Endothelial cell (in vitro differentiated cells): Measurements from ENCODE around the gene STIP1. TPM values are rescaled to one million over a fixed set of nuclear protein-coding genes. Genes with fewer than 3 reads are reported as not detected.
A peak's percentile ranks its signal among the peaks of the same experiment; 100 is the strongest.

Experiments
- DNase-seq: peaks from one replicate; pipeline ENCODE4 v3.0.0; 2021; ENCODE audit warnings: low spot score
- H3K27ac Mint-ChIP-seq: one replicate; pipeline ENCODE4 v1.8.0; 2021; ENCODE audit warnings: mixed read lengths, inconsistent platforms; ENCODE audit not compliant: unreplicated experiment
- H3K27me3 Mint-ChIP-seq: one replicate; pipeline ENCODE4 v1.8.0; 2021; ENCODE audit warnings: mild to moderate bottlenecking, moderate library complexity, mixed read lengths, inconsistent platforms; ENCODE audit not compliant: unreplicated experiment
- H3K36me3 Mint-ChIP-seq: one replicate; pipeline ENCODE4 v1.8.0; 2021; ENCODE audit warnings: mild to moderate bottlenecking, low read depth, mixed read lengths, inconsistent platforms; ENCODE audit not compliant: unreplicated experiment
- H3K4me1 Mint-ChIP-seq: one replicate; pipeline ENCODE4 v1.8.0; 2021; ENCODE audit warnings: mild to moderate bottlenecking, mixed read lengths, inconsistent platforms; ENCODE audit not compliant: unreplicated experiment
- H3K4me3 Mint-ChIP-seq: one replicate; pipeline ENCODE4 v1.8.0; 2021; ENCODE audit warnings: mild to moderate bottlenecking, mixed read lengths, inconsistent platforms; ENCODE audit not compliant: unreplicated experiment
- H3K9me3 Mint-ChIP-seq: one replicate; pipeline ENCODE4 v1.8.0; 2021; ENCODE audit warnings: mixed read lengths, inconsistent platforms; ENCODE audit not compliant: unreplicated experiment
- total RNA-seq: library from RNA; stranded (reverse); fragmentation: NEBNext Ultra II Directional; extraction: Animal tissue kit (Norgen Biotek cat#: 25700); gene quantifications from one replicate; pipeline ENCODE4 v1.2.1, GENCODE V29; 2021; ENCODE audit not compliant: unreplicated experiment
- TF ChIP-seq, protein P1 (sequence below): fragments of 200-600 bp; sonication (generic); IDR thresholded peaks from one replicate; pipeline ENCODE4 v1.5.0; 2021; ENCODE audit warnings: antibody characterized with exemption; ENCODE audit not compliant: unreplicated experiment

Gene STIP1
- total RNA-seq, 1 donor from 2014 or later, result 124 TPM

DNA sequence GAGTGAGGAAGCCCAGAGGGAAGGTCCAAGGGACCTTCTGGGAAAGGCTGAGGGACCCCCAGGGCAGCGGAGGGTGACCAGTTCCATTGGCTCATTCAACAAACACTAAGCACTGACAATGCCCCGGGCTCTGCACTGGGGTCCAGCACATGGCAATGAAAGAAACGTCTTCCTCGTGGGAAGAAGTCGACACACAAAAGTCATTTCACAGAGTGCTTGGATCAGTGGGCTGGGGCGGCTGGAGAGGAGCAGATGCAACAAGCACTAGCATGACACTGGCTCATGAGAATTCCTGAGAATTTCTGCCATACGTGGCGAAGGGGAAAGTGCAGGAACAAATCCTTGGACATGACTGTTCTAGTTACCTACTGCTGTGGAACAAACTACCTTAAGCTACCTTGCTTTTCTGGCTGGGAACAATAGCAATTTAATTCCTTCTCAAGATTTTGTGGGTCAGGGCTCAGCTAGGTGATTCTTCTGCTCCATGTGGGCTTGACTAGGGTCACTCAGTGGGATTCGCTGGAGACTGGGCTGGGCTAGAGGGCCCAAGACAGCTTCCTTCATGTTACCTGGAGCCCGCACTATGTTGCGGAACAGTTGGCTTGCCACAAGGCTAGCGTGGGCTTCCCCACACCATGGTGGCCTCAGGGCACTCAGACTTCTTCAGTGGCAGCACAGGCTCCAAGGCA lies 6.9 kb upstream of the STIP1 start:
- Mint-ChIP-seq H3K36me3 (peaks cover 3% of the 10 kb centered on the region), H3K9me3 (peaks cover 3% of the 10 kb centered on the region), H3K4me3 (no peak overlapping the region), H3K27me3 (peaks cover 7% of the 10 kb centered on the region), H3K27ac (no peak overlapping the region), H3K4me1 (peaks cover 3% of the 10 kb centered on the region)
- DNase-seq, result no peak
- TF ChIP-seq, protein P1, sequence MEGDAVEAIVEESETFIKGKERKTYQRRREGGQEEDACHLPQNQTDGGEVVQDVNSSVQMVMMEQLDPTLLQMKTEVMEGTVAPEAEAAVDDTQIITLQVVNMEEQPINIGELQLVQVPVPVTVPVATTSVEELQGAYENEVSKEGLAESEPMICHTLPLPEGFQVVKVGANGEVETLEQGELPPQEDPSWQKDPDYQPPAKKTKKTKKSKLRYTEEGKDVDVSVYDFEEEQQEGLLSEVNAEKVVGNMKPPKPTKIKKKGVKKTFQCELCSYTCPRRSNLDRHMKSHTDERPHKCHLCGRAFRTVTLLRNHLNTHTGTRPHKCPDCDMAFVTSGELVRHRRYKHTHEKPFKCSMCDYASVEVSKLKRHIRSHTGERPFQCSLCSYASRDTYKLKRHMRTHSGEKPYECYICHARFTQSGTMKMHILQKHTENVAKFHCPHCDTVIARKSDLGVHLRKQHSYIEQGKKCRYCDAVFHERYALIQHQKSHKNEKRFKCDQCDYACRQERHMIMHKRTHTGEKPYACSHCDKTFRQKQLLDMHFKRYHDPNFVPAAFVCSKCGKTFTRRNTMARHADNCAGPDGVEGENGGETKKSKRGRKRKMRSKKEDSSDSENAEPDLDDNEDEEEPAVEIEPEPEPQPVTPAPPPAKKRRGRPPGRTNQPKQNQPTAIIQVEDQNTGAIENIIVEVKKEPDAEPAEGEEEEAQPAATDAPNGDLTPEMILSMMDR, result no peak

DNA sequence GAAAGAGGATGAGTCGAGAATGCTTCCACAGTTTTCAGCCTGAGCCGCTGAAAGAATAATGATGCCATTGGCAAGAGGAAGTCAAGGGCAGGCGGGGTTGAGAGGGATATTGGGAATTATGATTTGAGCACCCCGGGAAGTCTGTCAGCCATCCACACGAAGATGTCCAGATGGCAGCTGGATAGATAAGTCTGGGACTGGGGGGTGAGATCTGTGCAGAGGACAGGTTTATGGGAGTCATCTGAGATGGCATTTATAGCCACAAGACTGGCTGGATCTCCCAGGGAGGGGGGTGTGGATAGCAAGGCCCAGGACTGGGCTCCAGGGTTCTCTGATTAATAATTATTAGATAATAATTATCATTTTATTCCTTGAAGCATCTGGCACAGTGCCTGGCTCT lies 5.1 kb upstream of the STIP1 start:
- peaks cover 8% of the 10 kb centered on the region for H3K4me1 Mint-ChIP-seq

DNA sequence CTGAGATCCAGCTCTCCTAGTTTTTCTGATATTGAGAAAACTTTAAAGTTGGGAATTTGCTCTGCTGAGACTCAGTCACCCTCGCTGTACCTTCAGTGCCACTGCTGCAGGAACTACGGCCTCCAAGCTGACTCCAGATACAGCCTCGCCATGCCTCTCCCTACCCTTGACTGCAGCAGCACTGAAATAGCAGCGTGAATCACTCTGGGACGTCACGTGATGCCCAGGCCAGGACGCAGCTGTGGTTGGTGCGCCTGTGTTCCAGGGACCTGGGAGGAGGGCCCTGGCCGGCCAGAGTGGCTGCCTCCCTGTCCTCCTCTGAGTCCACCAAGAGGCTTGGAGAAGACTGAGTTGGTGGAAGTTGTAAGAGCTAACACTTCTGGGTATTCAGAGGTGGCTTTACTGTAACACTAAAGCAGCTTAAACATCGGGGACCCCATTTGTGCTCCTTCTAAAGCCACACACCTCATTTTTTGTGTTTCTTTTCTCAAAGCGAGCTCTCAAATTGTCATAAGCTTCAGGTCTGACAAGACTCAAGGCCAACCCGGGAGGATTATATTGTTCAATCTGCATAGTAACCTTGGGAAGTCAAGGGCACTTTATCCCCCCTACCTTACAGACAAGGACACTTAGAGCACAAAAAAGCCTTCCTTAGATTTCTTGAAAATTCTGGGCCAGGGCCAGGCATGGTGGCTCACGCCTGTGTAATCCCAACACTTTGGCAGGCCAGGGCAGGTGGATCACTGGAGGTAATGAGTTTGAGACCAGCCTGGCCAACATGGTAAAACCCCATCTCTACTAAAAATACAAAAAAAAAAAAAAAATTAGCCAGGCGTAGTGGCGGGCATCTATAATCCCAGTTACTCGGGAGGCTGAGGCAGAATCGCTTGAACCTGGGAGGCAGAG lies 4.2 kb upstream of the STIP1 start:
- Mint-ChIP-seq H3K27me3 (peaks cover 13% of the 10 kb centered on the region), H3K4me3 (no peak overlapping the region), H3K27ac (peak overlapping the region; percentile 52), H3K4me1 (peaks cover 8% of the 10 kb centered on the region), H3K9me3 (no peaks in the 10 kb centered on the region), H3K36me3 (peaks cover 3% of the 10 kb centered on the region)
- DNase-seq, result peak; percentile 55
- TF ChIP-seq, protein P1, result no peak

More for the DNA sequence above, 5.1 kb upstream of the STIP1 start:
- Mint-ChIP-seq H3K9me3 (no peaks in the 10 kb centered on the region), H3K36me3 (peaks cover 2% of the 10 kb centered on the region), H3K27ac (no peak overlapping the region), H3K27me3 (peaks cover 11% of the 10 kb centered on the region), H3K4me3 (no peak overlapping the region)
- TF ChIP-seq, protein P1, result no peak
- no peak for DNase-seq

DNA sequence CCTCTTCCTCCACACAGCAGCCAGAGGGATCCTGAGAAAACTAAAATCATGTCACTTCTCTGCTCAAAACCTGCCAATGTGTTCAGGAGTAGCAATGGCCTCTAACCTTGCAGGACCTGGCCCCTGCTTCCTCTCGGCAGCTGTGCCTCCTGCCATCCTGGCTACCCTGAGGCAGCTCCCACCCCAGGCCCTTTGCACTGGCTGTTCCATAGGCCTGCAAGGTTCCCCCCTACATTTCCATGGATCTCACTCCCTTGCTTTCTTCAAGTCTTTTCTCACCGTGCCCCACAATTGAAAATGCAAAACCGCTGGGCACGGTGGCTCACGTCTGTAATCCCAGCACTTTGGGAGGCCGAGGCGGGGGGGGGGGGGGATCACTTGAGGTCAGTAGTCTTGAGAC lies 2.1 kb upstream of the STIP1 start:
- no peak for DNase-seq
- TF ChIP-seq, protein P1, result no peak
- Mint-ChIP-seq H3K36me3 (peaks cover 3% of the 10 kb centered on the region), H3K27me3 (peaks cover 13% of the 10 kb centered on the region), H3K4me3 (peak overlapping the region; percentile 65), H3K27ac (no peak overlapping the region), H3K4me1 (peaks cover 8% of the 10 kb centered on the region), H3K9me3 (no peaks in the 10 kb centered on the region)
